HEK293 (cell line): ENCODE data around the gene BTNL8.

ENCODE experiments used
- CTCF ChIA-PET: fragments of 350-600 bp; formaldehyde crosslinking; extraction: SDS; loops from one replicate; lab custom pipeline; 2021; ENCODE audit warnings: antibody characterized with exemption; lab: Yijun Ruan, JAX
- POLR2A ChIA-PET: fragments of 300-600 bp; formaldehyde crosslinking; extraction: SDS; loops from one replicate; lab custom pipeline; 2020; ENCODE audit warnings: antibody characterized with exemption, inconsistent platforms; lab: Yijun Ruan, JAX
- H3K27ac ChIP-seq: fragments of 200-500 bp; sonication (Bioruptor generic); 2 replicates; pipeline ENCODE4 v1.5.1; 2014; ENCODE audit warnings: low read depth, low read length, control low read depth, inconsistent platforms; ENCODE audit errors: extremely low read depth
- H3K36me3 ChIP-seq, 2 experiments: fragments of 200-500 bp in 1 of 2; sonication (Bioruptor generic) in 1 of 2; 1 replicate in 1 of 2; 2 replicates in 1 of 2; pipeline ENCODE4 v1.5.1; 2014 to 2017; ENCODE audit warnings: inconsistent platforms in 2 of 2, low read length in 2 of 2; ENCODE audit not compliant: control insufficient read depth in 2 of 2, insufficient read depth in 1 of 2
- H3K4me1 ChIP-seq: fragments of 200-500 bp; sonication (Bioruptor generic); 2 replicates; pipeline ENCODE4 v1.5.1; 2014; ENCODE audit warnings: mild to moderate bottlenecking, low read length, inconsistent platforms; ENCODE audit not compliant: control insufficient read depth, insufficient read depth
- H3K4me3 ChIP-seq: 2 replicates; pipeline ENCODE4 v1.5.1; 2011; ENCODE audit warnings: low read depth, mild to moderate bottlenecking, control low read depth, low read length, moderate library complexity
- H3K9me3 ChIP-seq: fragments of 200-500 bp; sonication (Bioruptor generic); 2 replicates; pipeline ENCODE4 v1.5.1; 2014; ENCODE audit warnings: low read depth, low read length, inconsistent platforms; ENCODE audit not compliant: control insufficient read depth, insufficient read depth
- ATF2 ChIP-seq: fragments of 450-650 bp; formaldehyde crosslinking; IDR thresholded peaks from 2 replicates; pipeline ENCODE4 v1.5.1; 2016; ENCODE audit warnings: missing biosample characterization, missing genetic modification characterization, low read depth
- CTCF ChIP-seq: fragments of 450-650 bp; formaldehyde crosslinking; IDR thresholded peaks from 2 replicates; pipeline ENCODE4 v1.5.1; 2016; ENCODE audit warnings: missing biosample characterization, missing genetic modification characterization
- INSM2 ChIP-seq: fragments of 450-650 bp; formaldehyde crosslinking; IDR thresholded peaks from 2 replicates; pipeline ENCODE4 v1.5.1; 2016; ENCODE audit warnings: missing biosample characterization, missing genetic modification characterization
- PRDM4 ChIP-seq: fragments of 450-650 bp; formaldehyde crosslinking; IDR thresholded peaks from 2 replicates; pipeline ENCODE4 v1.5.1; 2017; ENCODE audit warnings: missing biosample characterization, missing genetic modification characterization
- SP7 ChIP-seq: fragments of 450-650 bp; formaldehyde crosslinking; IDR thresholded peaks from 2 replicates; pipeline ENCODE4 v1.5.1; 2016; ENCODE audit warnings: missing biosample characterization, missing genetic modification characterization
- ZBTB17 ChIP-seq: fragments of 450-650 bp; formaldehyde crosslinking; IDR thresholded peaks from 2 replicates; pipeline ENCODE4 v1.5.1; 2016; ENCODE audit warnings: missing biosample characterization, missing genetic modification characterization
- ZNF121 ChIP-seq: fragments of 450-650 bp; formaldehyde crosslinking; IDR thresholded peaks from 2 replicates; pipeline ENCODE4 v1.5.1; 2016; ENCODE audit warnings: missing biosample characterization, missing genetic modification characterization
- ZNF18 ChIP-seq: fragments of 450-650 bp; formaldehyde crosslinking; IDR thresholded peaks from 2 replicates; pipeline ENCODE4 v1.5.1; 2016; ENCODE audit warnings: missing biosample characterization, missing genetic modification characterization
- ZNF214 ChIP-seq: fragments of 450-650 bp; formaldehyde crosslinking; IDR thresholded peaks from 2 replicates; pipeline ENCODE4 v1.5.1; 2017; ENCODE audit warnings: missing biosample characterization, mild to moderate bottlenecking, missing genetic modification characterization, borderline replicate concordance
- ZNF266 ChIP-seq: fragments of 450-650 bp; formaldehyde crosslinking; IDR thresholded peaks from 2 replicates; pipeline ENCODE4 v1.5.1; 2016; ENCODE audit warnings: missing biosample characterization, missing genetic modification characterization, low read depth
- ZNF311 ChIP-seq: fragments of 450-650 bp; formaldehyde crosslinking; IDR thresholded peaks from 2 replicates; pipeline ENCODE4 v1.5.1; 2017; ENCODE audit warnings: missing biosample characterization, missing genetic modification characterization, borderline replicate concordance
- ZNF335 ChIP-seq: fragments of 450-650 bp; formaldehyde crosslinking; conservative IDR thresholded peaks from 2 replicates; pipeline ENCODE4 v1.5.1; 2016; ENCODE audit warnings: missing biosample characterization, missing genetic modification characterization
- ZNF362 ChIP-seq: fragments of 450-650 bp; formaldehyde crosslinking; IDR thresholded peaks from 2 replicates; pipeline ENCODE4 v1.5.1; 2016; ENCODE audit warnings: missing biosample characterization, missing genetic modification characterization
- ZNF366 ChIP-seq: fragments of 450-650 bp; formaldehyde crosslinking; conservative IDR thresholded peaks from 2 replicates; pipeline ENCODE4 v1.5.1; 2016; ENCODE audit warnings: missing biosample characterization, missing genetic modification characterization
- ZNF423 ChIP-seq: fragments of 450-650 bp; formaldehyde crosslinking; IDR thresholded peaks from 2 replicates; pipeline ENCODE4 v1.5.1; 2016; ENCODE audit warnings: missing biosample characterization, missing genetic modification characterization
- ZNF433 ChIP-seq: fragments of 450-650 bp; formaldehyde crosslinking; IDR thresholded peaks from 2 replicates; pipeline ENCODE4 v1.5.1; 2016; ENCODE audit warnings: missing biosample characterization, missing genetic modification characterization, low read depth
- ZNF561 ChIP-seq: fragments of 450-650 bp; IDR thresholded peaks from 2 replicates; pipeline ENCODE4 v1.5.1; 2018; ENCODE audit warnings: missing biosample characterization, missing genetic modification characterization, borderline replicate concordance
- ZNF580 ChIP-seq: fragments of 450-650 bp; formaldehyde crosslinking; IDR thresholded peaks from 2 replicates; pipeline ENCODE4 v1.5.1; 2016; ENCODE audit warnings: missing biosample characterization, missing genetic modification characterization
- ZNF626 ChIP-seq: fragments of 450-650 bp; sonication (Bioruptor Pico); formaldehyde crosslinking; IDR thresholded peaks from 2 replicates; pipeline ENCODE4 v1.5.1; 2018; ENCODE audit warnings: missing biosample characterization, missing genetic modification characterization, inconsistent platforms
- ZNF654 ChIP-seq: fragments of 450-650 bp; formaldehyde crosslinking; IDR thresholded peaks from 2 replicates; pipeline ENCODE4 v1.5.1; 2016; ENCODE audit warnings: low read depth, missing biosample characterization, missing genetic modification characterization
- ZSCAN4 ChIP-seq: fragments of 450-650 bp; formaldehyde crosslinking; IDR thresholded peaks from 2 replicates; pipeline ENCODE4 v1.5.1; 2017; ENCODE audit warnings: missing biosample characterization, missing genetic modification characterization
- ZXDB ChIP-seq: fragments of 450-650 bp; formaldehyde crosslinking; IDR thresholded peaks from 2 replicates; pipeline ENCODE4 v1.5.1; 2016; ENCODE audit warnings: missing biosample characterization, missing genetic modification characterization

The BTNL8 gene

GRCh38 chr5:180858586-180858985 is 40.4 kb upstream of the BTNL8 start:
- POLR2A ChIA-PET = no interaction called here
- CTCF ChIA-PET = no interaction called here
- H3K4me3 ChIP-seq = no peak overlapping the region

GRCh38 chr5:180860273-180860886 is 38.6 kb upstream of the BTNL8 start:
- no peaks in the 10 kb centered on the region for H3K9me3 ChIP-seq
- ChIA-PET CTCF (interaction anchor here (0.6 to 1.6 kb wide), 4 partner anchors 8 to 207 kb away, joined by 3 to 6 read pairs (median 5); no protein-coding TSS in a partner anchor), POLR2A (interaction anchor here (0.6 to 2.0 kb wide), 5 partner anchors 44 to 324 kb away, joined by 3 to 14 read pairs (median 3); partner anchors contain the start of gene MGAT1)
- peaks cover 8 to 23% of the 10 kb centered on the region in 2 experiments; a peak in 2 of 3 replicates for H3K36me3 ChIP-seq
- peaks cover 2% of the 10 kb centered on the region; the same call in 1 of the 2 replicates for H3K4me1 ChIP-seq
- H3K27ac ChIP-seq = peak overlapping the region; percentile 94
- peak overlapping the region; percentile 71 for H3K4me3 ChIP-seq
- no peak for TF ChIP-seq INSM2
- TF ChIP-seq ZNF626 = no peak
- TF ChIP-seq ZNF423 (tag by site-specific recombination) = peak; percentile 47; the same call in 1 of the 2 replicates
- peak; percentile 7; the same call in 1 of the 2 replicates for TF ChIP-seq ZNF654 (tag by site-specific recombination)
- TF ChIP-seq ZNF335 (tag by site-specific recombination) = 0 out of 2 replicates have a peak, but pooled peaks have one; percentile 7
- TF ChIP-seq ZNF362 (tag by site-specific recombination) = 0 out of 2 replicates have a peak, but pooled peaks have one; percentile 67
- TF ChIP-seq SP7 (tag by site-specific recombination) = no peak
- no peak for TF ChIP-seq ZNF433 (tag by site-specific recombination)
- no peak for TF ChIP-seq ZNF580
- 0 out of 2 replicates have a peak, but pooled peaks have one; percentile 11 for TF ChIP-seq PRDM4 (tag by site-specific recombination)
- TF ChIP-seq CTCF (tag by site-specific recombination) = peak; percentile 88
- no peak for TF ChIP-seq ZXDB
- no peak for TF ChIP-seq ZNF266 (tag by site-specific recombination)
- TF ChIP-seq ZBTB17 (tag by site-specific recombination) = peak; percentile 60
- no peak for TF ChIP-seq ZSCAN4 (tag by site-specific recombination)
- no peak for TF ChIP-seq ZNF214 (tag by site-specific recombination)
- TF ChIP-seq ZNF366 (tag by site-specific recombination) = no peak
- TF ChIP-seq ZNF18 (tag by site-specific recombination) = peak; percentile 67
- no peak for TF ChIP-seq ATF2 (tag by site-specific recombination)
- no peak for TF ChIP-seq ZNF311 (tag by site-specific recombination)

More at GRCh38 chr5:180858586-180858985, 40.4 kb upstream of the BTNL8 start:
- no peak for TF ChIP-seq ZNF561 (tag by site-specific recombination)
- TF ChIP-seq ZNF121 (tag by site-specific recombination) = no peak
- H3K27ac ChIP-seq = no peak overlapping the region
- H3K36me3 ChIP-seq = peaks cover 8 to 40% of the 10 kb centered on the region in 2 experiments; a peak in 2 of 3 replicates
- no peaks in the 10 kb centered on the region for H3K9me3 ChIP-seq
- H3K4me1 ChIP-seq = peaks cover 2% of the 10 kb centered on the region; the same call in 1 of the 2 replicates
